Measurements from ENCODE around the gene TMEM179B.
"Not testable (repeated sequence)": the region's sequence is repeated elsewhere in the genome, so short reads cannot be mapped to it uniquely, and the experiment has no call there.

The TMEM179B gene

DNA sequence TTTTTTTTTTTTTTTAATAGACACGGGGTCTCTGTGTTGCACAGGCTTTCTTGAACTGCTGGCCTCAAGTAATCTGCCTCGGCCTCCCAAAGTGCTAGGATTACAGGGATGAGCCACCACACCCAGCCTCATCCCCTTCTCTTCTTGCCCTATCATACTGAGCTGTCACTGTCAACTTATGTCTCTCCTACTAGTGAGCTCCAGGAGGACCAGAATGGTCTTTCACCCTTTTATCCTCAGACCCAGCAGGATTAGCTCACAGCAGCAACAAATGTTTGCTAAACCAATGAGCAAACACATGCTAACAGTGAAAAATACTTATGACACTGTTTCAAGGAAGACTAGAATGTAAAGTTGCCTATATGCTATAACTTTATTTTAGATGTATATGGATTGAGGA, 24.5 kb downstream of the TMEM179B start:
- peaks cover 1% of the 10 kb centered on the region; the same call in 1 of the 2 replicates for H3K36me3 ChIP-seq (ENCODE audit: control insufficient read depth, insufficient read depth, low read length)
- no peak overlapping the region for H3K4me3 ChIP-seq (replicated peaks; ENCODE audit: low read depth, low read length)
- no peaks in the 10 kb centered on the region for H3K27me3 ChIP-seq (replicated peaks; ENCODE audit: control insufficient read depth, insufficient read depth, low read length)
- no peak for DNase-seq (ENCODE audit: extremely low read depth, insufficient read length)
- TF ChIP-seq, protein P1, sequence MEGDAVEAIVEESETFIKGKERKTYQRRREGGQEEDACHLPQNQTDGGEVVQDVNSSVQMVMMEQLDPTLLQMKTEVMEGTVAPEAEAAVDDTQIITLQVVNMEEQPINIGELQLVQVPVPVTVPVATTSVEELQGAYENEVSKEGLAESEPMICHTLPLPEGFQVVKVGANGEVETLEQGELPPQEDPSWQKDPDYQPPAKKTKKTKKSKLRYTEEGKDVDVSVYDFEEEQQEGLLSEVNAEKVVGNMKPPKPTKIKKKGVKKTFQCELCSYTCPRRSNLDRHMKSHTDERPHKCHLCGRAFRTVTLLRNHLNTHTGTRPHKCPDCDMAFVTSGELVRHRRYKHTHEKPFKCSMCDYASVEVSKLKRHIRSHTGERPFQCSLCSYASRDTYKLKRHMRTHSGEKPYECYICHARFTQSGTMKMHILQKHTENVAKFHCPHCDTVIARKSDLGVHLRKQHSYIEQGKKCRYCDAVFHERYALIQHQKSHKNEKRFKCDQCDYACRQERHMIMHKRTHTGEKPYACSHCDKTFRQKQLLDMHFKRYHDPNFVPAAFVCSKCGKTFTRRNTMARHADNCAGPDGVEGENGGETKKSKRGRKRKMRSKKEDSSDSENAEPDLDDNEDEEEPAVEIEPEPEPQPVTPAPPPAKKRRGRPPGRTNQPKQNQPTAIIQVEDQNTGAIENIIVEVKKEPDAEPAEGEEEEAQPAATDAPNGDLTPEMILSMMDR (IDR thresholded peaks at IDR 0.05; ENCODE audit: insufficient read depth, low read length, poor library complexity, severe bottlenecking): no peak

- TF ChIP-seq, protein P1 (IDR thresholded peaks at IDR 0.05; ENCODE audit: insufficient read depth, low read length, poor library complexity, severe bottlenecking): no peak
- Histone ChIP-seq H3K4me3 (replicated peaks; ENCODE audit: low read depth, low read length) (no peak overlapping the region), H3K27me3 (replicated peaks; ENCODE audit: control insufficient read depth, insufficient read depth, low read length) (no peaks in the 10 kb centered on the region), H3K36me3 (ENCODE audit: control insufficient read depth, insufficient read depth, low read length) (peaks cover 3% of the 10 kb centered on the region)
- DNase-seq (ENCODE audit: extremely low read depth, insufficient read length): no peak
These were observed 29.4 kb downstream of the TMEM179B start for GRCh38 chr11:62816557-62816956.

GRCh38 chr11:62817129-62817528, 29.9 kb downstream of the TMEM179B start:
- DNase-seq (ENCODE audit: extremely low read depth, insufficient read length): no peak
- Histone ChIP-seq H3K36me3 (ENCODE audit: control insufficient read depth, insufficient read depth, low read length) (peaks cover 3% of the 10 kb centered on the region), H3K27me3 (replicated peaks; ENCODE audit: control insufficient read depth, insufficient read depth, low read length) (no peaks in the 10 kb centered on the region), H3K4me3 (replicated peaks; ENCODE audit: low read depth, low read length) (no peak overlapping the region)
- TF ChIP-seq, protein P1 (IDR thresholded peaks at IDR 0.05; ENCODE audit: insufficient read depth, low read length, poor library complexity, severe bottlenecking): no peak

DNA sequence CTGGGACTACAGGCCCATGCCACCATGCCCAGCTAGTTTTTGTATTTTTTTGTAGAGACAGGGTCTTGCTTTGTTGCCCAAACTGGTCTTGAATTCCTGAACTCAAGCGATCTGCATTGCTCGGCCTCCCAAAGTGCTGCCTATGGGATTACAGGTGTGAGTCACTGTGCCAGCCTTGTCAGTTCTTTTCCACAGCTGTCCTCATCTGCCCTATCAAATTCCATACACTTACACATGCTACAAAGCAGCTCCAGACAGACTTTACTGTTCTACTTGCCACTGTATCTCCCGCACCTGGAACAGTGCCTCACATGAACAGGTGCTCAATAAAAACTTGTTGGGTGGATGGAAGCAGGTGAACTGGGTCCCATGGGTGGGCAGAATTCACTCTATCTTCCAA, 36.5 kb downstream of the TMEM179B start:
- Histone ChIP-seq H3K4me3 (replicated peaks; ENCODE audit: low read depth, low read length) (no peak overlapping the region), H3K27me3 (replicated peaks; ENCODE audit: control insufficient read depth, insufficient read depth, low read length) (no peaks in the 10 kb centered on the region), H3K36me3 (ENCODE audit: control insufficient read depth, insufficient read depth, low read length) (peaks cover 32% of the 10 kb centered on the region)
- TF ChIP-seq, protein P1 (IDR thresholded peaks at IDR 0.05; ENCODE audit: insufficient read depth, low read length, poor library complexity, severe bottlenecking): no peak
- no peak for DNase-seq (ENCODE audit: extremely low read depth, insufficient read length)

- not testable (repeated sequence) for H3K27me3 ChIP-seq (replicated peaks; ENCODE audit: control insufficient read depth, insufficient read depth, low read length); H3K4me3 ChIP-seq (replicated peaks; ENCODE audit: low read depth, low read length); DNase-seq (ENCODE audit: extremely low read depth, insufficient read length)
- H3K36me3 ChIP-seq (ENCODE audit: control insufficient read depth, insufficient read depth, low read length): peaks cover 24% of the 10 kb centered on the region
These were observed 40.9 kb downstream of the TMEM179B start for GRCh38 chr11:62828130-62828529.

DNA sequence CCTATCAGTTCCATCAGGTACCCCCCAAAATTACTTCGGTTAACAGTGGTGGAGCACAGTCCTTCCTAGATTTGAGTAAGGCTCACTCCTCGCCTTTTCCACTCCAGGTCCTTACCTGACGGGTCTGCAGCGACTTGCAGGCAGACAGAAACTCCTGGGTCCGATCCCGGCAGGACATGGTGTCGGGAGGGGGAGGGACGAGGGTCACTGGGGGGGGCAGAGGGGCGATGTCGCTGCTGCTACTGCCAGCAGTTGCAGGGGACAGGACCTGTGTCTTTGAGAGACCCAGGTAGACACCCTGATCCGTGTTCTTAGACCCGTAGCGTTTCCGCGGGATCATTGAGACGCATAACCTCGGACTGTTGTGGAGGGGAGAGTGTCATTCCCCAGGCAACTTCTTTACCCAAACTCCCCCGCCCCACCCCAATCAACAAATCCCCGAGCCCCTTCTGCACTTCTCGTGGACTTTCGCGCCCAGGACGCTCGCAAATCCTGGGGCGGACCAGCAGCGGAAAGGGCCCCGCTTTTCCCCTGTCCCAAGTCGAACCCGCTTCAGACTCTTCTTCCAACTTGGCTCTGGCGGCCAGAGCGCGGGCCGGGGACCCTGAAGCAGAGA, 43.8 kb downstream of the TMEM179B start:
- no peak for DNase-seq (ENCODE audit: extremely low read depth, insufficient read length)
- no peaks in the 10 kb centered on the region for H3K27me3 ChIP-seq (replicated peaks; ENCODE audit: control insufficient read depth, insufficient read depth, low read length)
- peak overlapping the region; percentile 87 for H3K4me3 ChIP-seq (replicated peaks; ENCODE audit: low read depth, low read length)
- TF ChIP-seq, protein P1 (IDR thresholded peaks at IDR 0.05; ENCODE audit: insufficient read depth, low read length, poor library complexity, severe bottlenecking): no peak
- H3K36me3 ChIP-seq (ENCODE audit: control insufficient read depth, insufficient read depth, low read length): peaks cover 24% of the 10 kb centered on the region

Data from GM06990 (cell line).